PC-3 (cell line): ENCODE measurements around the gene PTDSS2.

ENCODE experiments used
- CTCF ChIP-seq: fragments of 300-600 bp; sonication (generic); conservative IDR thresholded peaks from 2 replicates; pipeline ENCODE4 v1.5.1; 2017; ENCODE audit warnings: antibody characterized with exemption, low read depth, mild to moderate bottlenecking, low read length
- EZH2 ChIP-seq: fragments of 300-600 bp; sonication (generic); IDR thresholded peaks from one replicate; pipeline ENCODE4 v1.6.1; 2017; ENCODE audit warnings: antibody characterized with exemption, mild to moderate bottlenecking, low read length; ENCODE audit not compliant: unreplicated experiment
- EZH2phosphoT487 ChIP-seq: fragments of 300-600 bp; sonication (generic); IDR thresholded peaks from 2 replicates; pipeline ENCODE4 v1.6.1; 2018; ENCODE audit warnings: mild to moderate bottlenecking, antibody characterized with exemption, low read length, borderline replicate concordance

- peak; percentile 21; the same call in 1 of the 2 replicates for TF ChIP-seq CTCF
- TF ChIP-seq EZH2, result no peak
- no peak for TF ChIP-seq EZH2phosphoT487
Measured at GRCh38 chr11:415640-416041, 34.4 kb upstream of the PTDSS2 start.
